Activated CD4-positive, alpha-beta memory T cell treated with anti-CD3 and anti-CD28 coated beads for 36 hours (primary cell): Measurements from ENCODE around the gene RNF223. TPM values are rescaled to one million over a fixed set of nuclear protein-coding genes. Genes with fewer than 3 reads are reported as not detected.

Source experiments
- CTCF ChIA-PET: fragments of 350-600 bp; sonication (Branson Sonifier 250); formaldehyde crosslinking; loops from one replicate; lab custom pipeline; 2021; ENCODE audit warnings: antibody characterized with exemption, inconsistent platforms; lab: Charles Lee
- POLR2A ChIA-PET: fragments of 350-600 bp; sonication (Branson Sonifier 250); formaldehyde crosslinking; loops from one replicate; lab custom pipeline; 2021; ENCODE audit warnings: antibody characterized with exemption; lab: Charles Lee
- DNase-seq: peaks from one replicate; pipeline ENCODE4 v3.0.0-alpha.2; 2020
- H3K27ac Mint-ChIP-seq: one replicate; pipeline ENCODE4 v1.8.0; 2021; ENCODE audit warnings: mixed read lengths
- H3K27me3 Mint-ChIP-seq: one replicate; pipeline ENCODE4 v1.8.0; 2021; ENCODE audit warnings: mixed read lengths
- H3K36me3 Mint-ChIP-seq: one replicate; pipeline ENCODE4 v1.8.0; 2021; ENCODE audit warnings: mixed read lengths
- H3K4me1 Mint-ChIP-seq: one replicate; pipeline ENCODE4 v1.8.0; 2021; ENCODE audit warnings: low read depth, mixed read lengths
- H3K4me3 Mint-ChIP-seq: one replicate; pipeline ENCODE4 v1.8.0; 2021; ENCODE audit warnings: mild to moderate bottlenecking, mixed read lengths
- H3K9me3 Mint-ChIP-seq: one replicate; pipeline ENCODE4 v1.8.0; 2021; ENCODE audit warnings: mixed read lengths
- intact Hi-C: fragments of 100-400 bp; cut with micrococcal nuclease; formaldehyde crosslinking; loops from one replicate; pipeline ENCODE4 v1.15.1; 2023
- total RNA-seq, 2 experiments: library from RNA; stranded (reverse); gene quantifications; one replicate each; pipeline ENCODE4 v1.2.3, GENCODE V29; 2021

RNF223 gene
- total RNA-seq, 2 experiments from 2014 or later: not detected

DNA sequence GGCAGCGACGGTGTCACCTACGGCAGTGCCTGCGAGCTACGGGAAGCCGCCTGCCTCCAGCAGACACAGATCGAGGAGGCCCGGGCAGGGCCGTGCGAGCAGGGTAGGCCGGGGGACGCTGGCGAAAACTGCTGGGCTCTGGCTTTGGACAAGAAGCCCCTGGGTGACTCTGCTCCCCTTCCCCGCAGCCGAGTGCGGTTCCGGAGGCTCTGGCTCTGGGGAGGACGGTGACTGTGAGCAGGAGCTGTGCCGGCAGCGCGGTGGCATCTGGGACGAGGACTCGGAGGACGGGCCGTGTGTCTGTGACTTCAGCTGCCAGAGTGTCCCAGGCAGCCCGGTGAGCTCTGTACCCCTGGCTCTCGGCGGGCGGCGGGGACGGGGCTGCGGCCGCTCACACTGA lies 30.2 kb downstream of the RNF223 start:
- Mint-ChIP-seq H3K4me1 (peaks cover 9% of the 10 kb centered on the region), H3K36me3 (no peaks in the 10 kb centered on the region), H3K27ac (no peak overlapping the region), H3K27me3 (peaks cover 7% of the 10 kb centered on the region), H3K4me3 (no peak overlapping the region), H3K9me3 (no peaks in the 10 kb centered on the region)
- ChIA-PET CTCF (no interaction called here), POLR2A (no interaction called here)
- no peak for DNase-seq
- intact Hi-C loops: no loop called here

DNA sequence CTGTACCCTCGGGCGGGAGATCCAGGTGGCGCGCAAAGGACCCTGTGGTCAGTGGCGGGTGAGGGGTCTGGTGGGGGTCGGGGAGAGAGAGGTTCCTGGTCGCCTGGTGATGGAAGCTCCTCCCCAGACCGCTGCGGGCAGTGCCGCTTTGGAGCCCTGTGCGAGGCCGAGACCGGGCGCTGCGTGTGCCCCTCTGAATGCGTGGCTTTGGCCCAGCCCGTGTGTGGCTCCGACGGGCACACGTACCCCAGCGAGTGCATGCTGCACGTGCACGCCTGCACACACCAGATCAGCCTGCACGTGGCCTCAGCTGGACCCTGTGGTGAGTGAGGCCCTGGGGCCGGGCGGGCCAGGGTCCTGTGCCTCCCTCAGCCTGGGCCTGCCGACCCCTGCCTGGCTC lies 30.7 kb downstream of the RNF223 start:
- POLR2A ChIA-PET: no interaction called here
- no peak overlapping the region for H3K27ac Mint-ChIP-seq
- no peaks in the 10 kb centered on the region for H3K36me3 Mint-ChIP-seq
- peaks cover 14% of the 10 kb centered on the region for H3K4me1 Mint-ChIP-seq
- no peak for DNase-seq
- H3K9me3 Mint-ChIP-seq: no peaks in the 10 kb centered on the region
- CTCF ChIA-PET: no interaction called here
- peaks cover 12% of the 10 kb centered on the region for H3K27me3 Mint-ChIP-seq
- H3K4me3 Mint-ChIP-seq: no peak overlapping the region
- intact Hi-C loops: no loop called here

GRCh38 chr1:1042835-1043234 lies 31.3 kb downstream of the RNF223 start:
- intact Hi-C loops: no loop called here
- Mint-ChIP-seq H3K36me3 (no peaks in the 10 kb centered on the region), H3K4me1 (peaks cover 15% of the 10 kb centered on the region), H3K27ac (no peak overlapping the region), H3K4me3 (peak overlapping the region; percentile 1), H3K27me3 (peaks cover 16% of the 10 kb centered on the region), H3K9me3 (no peaks in the 10 kb centered on the region)
- DNase-seq: no peak
- ChIA-PET POLR2A (no interaction called here), CTCF (no interaction called here)

DNA sequence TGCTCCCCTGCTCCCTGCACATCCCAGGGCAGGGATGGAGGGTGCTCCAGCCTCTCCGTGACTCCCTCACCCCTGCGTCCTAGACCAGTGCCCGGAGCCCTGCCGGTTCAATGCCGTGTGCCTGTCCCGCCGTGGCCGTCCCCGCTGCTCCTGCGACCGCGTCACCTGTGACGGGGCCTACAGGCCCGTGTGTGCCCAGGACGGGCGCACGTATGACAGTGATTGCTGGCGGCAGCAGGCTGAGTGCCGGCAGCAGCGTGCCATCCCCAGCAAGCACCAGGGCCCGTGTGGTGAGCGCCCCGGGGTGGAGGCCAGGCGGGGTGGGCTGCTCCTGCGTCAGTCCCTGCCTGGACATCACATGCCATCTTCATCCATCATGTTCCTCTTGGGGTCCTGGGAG lies 32.2 kb downstream of the RNF223 start:
- no peak overlapping the region for H3K4me3 Mint-ChIP-seq
- H3K27me3 Mint-ChIP-seq: peaks cover 20% of the 10 kb centered on the region
- H3K4me1 Mint-ChIP-seq: peaks cover 15% of the 10 kb centered on the region
- no peak for DNase-seq
- H3K9me3 Mint-ChIP-seq: no peaks in the 10 kb centered on the region
- intact Hi-C loops: no loop called here
- H3K36me3 Mint-ChIP-seq: no peaks in the 10 kb centered on the region
- POLR2A ChIA-PET: no interaction called here
- H3K27ac Mint-ChIP-seq: no peak overlapping the region
- CTCF ChIA-PET: no interaction called here

GRCh38 chr1:1041092-1041523 lies 33.0 kb downstream of the RNF223 start:
- DNase-seq: no peak
- POLR2A ChIA-PET: no interaction called here
- intact Hi-C loops: no loop called here
- no peak overlapping the region for H3K4me3 Mint-ChIP-seq
- peaks cover 22% of the 10 kb centered on the region for H3K27me3 Mint-ChIP-seq
- H3K9me3 Mint-ChIP-seq: no peaks in the 10 kb centered on the region
- H3K27ac Mint-ChIP-seq: no peak overlapping the region
- CTCF ChIA-PET: interaction anchor here (1.5 to 2.8 kb wide), 4 partner anchors 21 to 81 kb away, joined by 5 to 15 read pairs (median 6); no protein-coding TSS in a partner anchor
- no peaks in the 10 kb centered on the region for H3K36me3 Mint-ChIP-seq
- peaks cover 15% of the 10 kb centered on the region for H3K4me1 Mint-ChIP-seq

DNA sequence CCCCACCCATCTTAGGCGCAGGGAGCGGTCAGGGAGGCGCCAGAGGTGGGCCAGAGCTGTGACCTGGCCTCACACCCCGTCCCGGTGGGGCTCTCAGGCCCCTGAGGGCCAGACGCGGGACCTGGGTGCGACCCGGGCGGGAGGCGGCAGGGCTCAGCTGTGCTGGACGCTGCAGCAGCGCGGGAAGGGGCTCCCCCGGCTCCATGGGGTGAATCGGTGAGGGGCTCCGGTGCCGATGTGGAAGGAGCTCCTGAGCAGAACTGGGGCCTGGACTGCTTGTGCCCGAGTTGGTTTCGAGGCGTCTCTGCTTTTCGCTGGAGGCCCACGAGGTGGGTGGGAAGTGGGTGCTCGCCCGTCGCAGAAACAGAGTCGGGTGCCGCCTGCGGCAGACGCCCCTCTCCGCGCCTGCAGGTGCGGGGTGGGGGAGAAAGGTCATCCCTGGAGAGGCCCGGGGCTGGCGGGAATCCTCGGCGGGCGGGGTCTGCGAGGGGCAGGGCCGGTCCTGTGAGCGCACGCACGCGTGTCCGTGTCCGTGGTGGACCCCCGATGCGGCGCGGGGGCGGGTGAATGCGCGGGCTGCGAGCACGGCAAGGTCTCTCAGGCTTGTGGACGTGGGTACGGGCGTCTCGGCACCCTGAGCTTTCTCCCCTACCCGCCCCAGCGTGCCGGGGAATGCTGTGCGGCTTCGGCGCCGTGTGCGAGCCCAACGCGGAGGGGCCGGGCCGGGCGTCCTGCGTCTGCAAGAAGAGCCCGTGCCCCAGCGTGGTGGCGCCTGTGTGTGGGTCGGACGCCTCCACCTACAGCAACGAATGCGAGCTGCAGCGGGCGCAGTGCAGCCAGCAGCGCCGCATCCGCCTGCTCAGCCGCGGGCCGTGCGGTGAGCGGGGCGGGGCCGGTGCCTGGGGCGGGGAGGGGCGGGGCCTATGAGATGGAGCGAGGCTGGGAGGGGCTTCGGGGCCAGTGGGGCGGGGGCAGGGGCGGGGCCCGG lies 33.8 kb downstream of the RNF223 start:
- Mint-ChIP-seq H3K27me3 (peaks cover 28% of the 10 kb centered on the region), H3K36me3 (no peaks in the 10 kb centered on the region), H3K27ac (no peak overlapping the region), H3K4me1 (peaks cover 15% of the 10 kb centered on the region), H3K4me3 (peak overlapping the region; percentile 55), H3K9me3 (no peaks in the 10 kb centered on the region)
- POLR2A ChIA-PET: interaction anchor here (1.2 kb wide), 1 partner anchor 27 kb away, joined by 3 read pairs; the partner anchor contains the start of gene ISG15
- CTCF ChIA-PET: interaction anchor here (0.9 to 2.8 kb wide), 7 partner anchors 18 to 82 kb away, joined by 4 to 15 read pairs (median 5); no protein-coding TSS in a partner anchor
- DNase-seq: peak; percentile 90
- intact Hi-C loops: loop anchor here (1.0 kb wide), 1 partner anchor 24 kb away; no protein-coding TSS in a partner anchor

- CTCF ChIA-PET: interaction anchor here (0.9 to 2.8 kb wide), 7 partner anchors 19 to 83 kb away, joined by 4 to 15 read pairs (median 5); no protein-coding TSS in a partner anchor
- Mint-ChIP-seq H3K36me3 (no peaks in the 10 kb centered on the region), H3K27ac (peak overlapping the region; percentile 25), H3K4me1 (peaks cover 15% of the 10 kb centered on the region), H3K27me3 (peaks cover 32% of the 10 kb centered on the region), H3K9me3 (no peaks in the 10 kb centered on the region), H3K4me3 (peak overlapping the region; percentile 55)
- peak; percentile 70 for DNase-seq
- intact Hi-C loops: loop anchor here (2.0 to 10.0 kb wide), 3 partner anchors 59 to 335 kb away; partner anchors contain the start of genes AURKAIP1 and TNFRSF18
- POLR2A ChIA-PET: interaction anchor here (1.2 to 1.8 kb wide), 2 partner anchors 25 to 26 kb away, joined by 3 to 11 read pairs; partner anchors contain the start of gene ISG15
Measured at GRCh38 chr1:1039145-1039910, 34.8 kb downstream of the RNF223 start.

- Mint-ChIP-seq H3K4me3 (no peak overlapping the region), H3K4me1 (peaks cover 15% of the 10 kb centered on the region), H3K36me3 (no peaks in the 10 kb centered on the region), H3K27me3 (peaks cover 33% of the 10 kb centered on the region), H3K9me3 (no peaks in the 10 kb centered on the region), H3K27ac (no peak overlapping the region)
- POLR2A ChIA-PET: interaction anchor here (1.8 kb wide), 1 partner anchor 25 kb away, joined by 11 read pairs; no protein-coding TSS in a partner anchor
- CTCF ChIA-PET: interaction anchor here (0.6 to 2.8 kb wide), 3 partner anchors 20 to 36 kb away, joined by 3 to 15 read pairs (median 5); no protein-coding TSS in a partner anchor
- DNase-seq: no peak
- intact Hi-C loops: loop anchor here (2.0 to 10.0 kb wide), 3 partner anchors 60 to 336 kb away; partner anchors contain the start of genes AURKAIP1 and TNFRSF18
Measured at GRCh38 chr1:1038694-1039093, 35.4 kb downstream of the RNF223 start.

- Mint-ChIP-seq H3K4me1 (peaks cover 16% of the 10 kb centered on the region), H3K9me3 (no peaks in the 10 kb centered on the region), H3K27me3 (peaks cover 34% of the 10 kb centered on the region), H3K36me3 (no peaks in the 10 kb centered on the region), H3K27ac (no peak overlapping the region), H3K4me3 (no peak overlapping the region)
- intact Hi-C loops: loop anchor here (2.0 to 10.0 kb wide), 3 partner anchors 61 to 337 kb away; partner anchors contain the start of genes AURKAIP1 and TNFRSF18
- no peak for DNase-seq
- ChIA-PET CTCF (interaction anchor here (1.0 kb wide), 1 partner anchor 26 kb away, joined by 4 read pairs; no protein-coding TSS in a partner anchor), POLR2A (interaction anchor here (1.8 kb wide), 1 partner anchor 26 kb away, joined by 11 read pairs; no protein-coding TSS in a partner anchor)
Measured at GRCh38 chr1:1037366-1038327, 36.5 kb downstream of the RNF223 start.

GRCh38 chr1:1035291-1035943 lies 38.7 kb downstream of the RNF223 start:
- H3K4me1 Mint-ChIP-seq: peaks cover 22% of the 10 kb centered on the region
- ChIA-PET POLR2A (no interaction called here), CTCF (interaction anchor here (0.7 to 1.3 kb wide), 2 partner anchors 28 to 29 kb away, joined by 5 to 7 read pairs; no protein-coding TSS in a partner anchor)
- H3K36me3 Mint-ChIP-seq: no peaks in the 10 kb centered on the region
- DNase-seq: no peak
- peaks cover 40% of the 10 kb centered on the region for H3K27me3 Mint-ChIP-seq
- H3K4me3 Mint-ChIP-seq: no peak overlapping the region
- no peaks in the 10 kb centered on the region for H3K9me3 Mint-ChIP-seq
- intact Hi-C loops: loop anchor here (10.0 kb wide), 2 partner anchors 169 to 339 kb away; partner anchors contain the start of genes AURKAIP1 and TNFRSF18
- no peak overlapping the region for H3K27ac Mint-ChIP-seq
